NCI-H187 treated with DMSO at 0.1 percent for 48 hours (cell line): Measurements from ENCODE around the gene DNAH8.
A peak's percentile ranks its signal among the peaks of the same experiment; 100 is the strongest.

Experiments
- DNase-seq: peaks from one replicate; lab custom pipeline; 2025; lab: John Stamatoyannopoulos, UW

DNAH8 gene

DNA sequence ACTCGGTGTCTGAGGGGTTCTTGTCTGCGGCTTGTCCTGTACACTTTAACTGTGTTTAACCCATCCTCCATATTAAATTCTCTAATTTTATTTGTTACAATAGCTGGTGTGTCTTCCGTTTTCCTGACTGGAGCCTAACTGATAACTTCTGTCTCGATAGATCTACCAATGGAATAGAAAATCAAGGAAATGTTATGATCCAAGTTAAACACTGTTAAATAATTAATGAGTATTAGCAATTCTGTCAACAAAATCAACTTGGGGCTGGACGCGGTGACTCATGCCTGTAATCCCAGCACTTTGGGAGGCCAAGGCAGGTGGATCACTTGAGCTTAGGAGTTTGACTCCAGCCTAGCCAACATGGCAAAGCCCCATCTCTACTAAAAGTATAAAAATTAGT, 81.7 kb downstream of the DNAH8 start:
- no peak for DNase-seq

DNA sequence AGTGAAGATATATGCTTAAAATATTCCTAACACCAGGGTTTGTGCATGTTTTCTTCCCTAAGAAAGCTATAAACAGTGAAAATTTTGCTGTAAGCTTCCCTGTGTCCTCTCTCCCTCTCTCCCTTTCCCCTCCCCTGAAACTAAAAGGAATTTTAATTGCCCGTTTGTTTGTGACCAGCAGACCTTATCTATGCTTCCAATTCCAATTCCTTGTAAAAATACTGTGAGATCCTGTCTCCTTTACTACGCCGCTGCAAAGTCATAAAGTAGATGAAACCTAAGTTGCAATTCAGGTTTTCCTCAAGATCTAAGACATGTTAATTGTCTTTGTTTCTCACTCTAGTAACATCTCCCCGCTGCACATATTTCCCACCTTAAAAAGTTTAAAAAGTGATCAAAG, 82.3 kb downstream of the DNAH8 start:
- no peak for DNase-seq

DNA sequence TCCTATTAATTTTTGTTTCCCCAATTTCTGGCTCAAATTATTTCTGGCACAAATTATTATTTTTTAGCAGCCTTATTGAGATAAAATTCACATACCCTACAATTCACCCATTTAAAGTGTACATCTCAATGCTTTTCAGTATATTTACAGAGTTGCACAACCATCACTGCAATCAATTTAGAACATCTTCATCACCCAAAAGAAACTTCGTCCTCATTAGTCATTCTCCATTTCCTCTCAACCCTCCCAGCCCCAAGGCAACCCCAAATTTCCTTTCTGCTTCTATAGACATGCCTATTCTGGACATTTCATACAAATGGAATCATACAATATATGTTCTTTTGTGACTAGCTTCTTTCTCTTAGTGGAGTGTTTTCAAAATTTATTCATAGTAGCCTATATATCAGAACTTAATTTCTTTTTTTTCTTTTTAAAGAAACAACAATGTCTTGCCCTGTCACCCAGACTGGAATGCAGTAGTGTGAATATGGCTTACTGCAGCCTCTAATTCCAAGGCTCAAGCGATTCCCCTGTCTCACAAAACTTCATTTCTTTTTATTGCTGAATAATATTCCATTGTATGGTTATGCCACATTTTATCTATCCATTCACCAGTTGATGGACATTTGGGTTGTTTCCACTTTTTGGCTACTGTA, 84.5 kb downstream of the DNAH8 start:
- DNase-seq = no peak

GRCh38 chr6:38801305-38801704, 86.2 kb downstream of the DNAH8 start:
- DNase-seq = no peak

GRCh38 chr6:38802497-38802896, 87.4 kb downstream of the DNAH8 start:
- no peak for DNase-seq

GRCh38 chr6:38803129-38803528, 88.0 kb downstream of the DNAH8 start:
- DNase-seq = no peak

GRCh38 chr6:38804358-38804757, 89.2 kb downstream of the DNAH8 start:
- DNase-seq = no peak

DNA sequence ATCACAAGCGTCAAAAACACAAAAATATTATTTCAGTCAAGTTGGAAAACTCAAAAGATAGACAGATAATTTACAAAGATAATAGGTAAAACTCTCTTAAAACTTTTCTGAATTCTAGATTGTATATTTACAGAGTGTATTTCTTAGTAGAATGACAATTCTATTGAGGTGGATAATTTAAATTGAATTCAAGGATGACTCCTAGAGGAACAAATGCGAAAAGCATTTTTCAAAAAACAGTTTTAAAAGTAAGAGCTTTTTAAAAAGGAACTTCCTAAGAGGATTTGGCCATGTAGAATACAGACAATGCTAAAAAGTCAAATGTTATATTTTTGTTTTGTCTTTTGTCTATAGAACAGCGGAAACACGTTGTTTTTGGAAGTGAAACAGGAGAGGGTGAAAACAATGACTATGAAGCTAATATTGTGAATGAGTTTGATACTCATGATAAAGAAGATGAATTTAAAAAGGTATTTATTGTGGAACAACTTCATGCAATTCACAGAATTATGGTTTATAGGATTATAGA, 90.1 kb downstream of the DNAH8 start:
- DNase-seq = no peak

GRCh38 chr6:38805692-38806091, 90.6 kb downstream of the DNAH8 start:
- DNase-seq = no peak

DNA sequence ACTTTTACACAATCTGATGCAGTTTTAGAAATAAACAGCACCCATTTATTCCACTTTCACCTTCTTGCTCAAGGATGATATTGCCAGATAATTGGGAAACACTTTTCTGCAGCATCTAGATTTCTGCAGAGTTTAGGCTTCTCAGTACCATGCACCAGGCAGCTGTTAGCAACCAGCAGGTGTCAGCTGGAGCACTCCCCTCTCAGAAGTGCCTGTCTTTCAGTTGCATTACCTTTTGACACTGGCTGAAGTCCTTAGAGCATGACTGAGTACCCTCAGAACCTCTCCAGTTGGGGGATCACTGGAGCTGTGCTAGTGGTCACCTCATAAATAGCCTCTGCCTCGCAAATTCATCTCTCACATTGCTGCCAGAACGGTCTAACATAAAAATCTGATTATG, 91.2 kb downstream of the DNAH8 start:
- peak; percentile 63 for DNase-seq

DNA sequence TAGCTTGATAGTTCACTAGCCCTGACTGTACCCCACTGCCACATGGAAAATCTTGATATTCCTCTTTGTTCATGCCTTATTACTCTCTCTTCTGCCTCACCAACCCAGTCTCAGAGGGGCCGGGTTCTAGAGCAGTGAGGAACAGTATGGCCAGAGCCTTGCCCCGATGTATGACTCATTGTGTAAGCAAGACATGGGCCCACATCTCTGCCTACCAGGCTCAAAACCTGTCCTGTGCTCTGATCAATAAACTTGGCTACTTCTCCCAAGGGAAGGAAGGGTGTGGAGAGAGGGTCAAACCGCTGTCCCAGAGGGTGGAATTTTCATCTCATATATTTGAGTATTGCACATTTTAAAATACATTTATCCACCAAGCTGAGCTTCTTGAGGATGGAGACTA, 91.7 kb downstream of the DNAH8 start:
- DNase-seq = no peak

DNA sequence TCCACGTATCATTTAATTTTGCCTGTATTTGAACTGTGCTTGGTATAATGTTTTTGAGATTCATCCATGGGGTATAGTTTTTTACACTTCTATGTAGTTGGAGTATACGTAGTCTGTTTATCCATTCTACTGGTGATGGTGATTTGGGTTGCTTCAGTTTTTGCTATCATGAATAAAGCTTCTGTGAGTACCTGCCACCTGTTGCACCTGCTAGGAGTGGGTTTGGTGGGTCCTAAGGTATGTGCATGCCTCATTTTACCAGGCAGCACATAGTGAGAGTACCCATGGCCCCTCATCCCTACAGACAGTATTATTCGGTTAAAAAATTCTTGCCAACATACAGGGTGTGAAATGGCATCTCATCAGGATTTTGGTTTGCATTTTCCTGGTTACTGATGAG, 92.9 kb downstream of the DNAH8 start:
- no peak for DNase-seq

GRCh38 chr6:38813041-38813823, 98.1 kb downstream of the DNAH8 start:
- no peak for DNase-seq

DNA sequence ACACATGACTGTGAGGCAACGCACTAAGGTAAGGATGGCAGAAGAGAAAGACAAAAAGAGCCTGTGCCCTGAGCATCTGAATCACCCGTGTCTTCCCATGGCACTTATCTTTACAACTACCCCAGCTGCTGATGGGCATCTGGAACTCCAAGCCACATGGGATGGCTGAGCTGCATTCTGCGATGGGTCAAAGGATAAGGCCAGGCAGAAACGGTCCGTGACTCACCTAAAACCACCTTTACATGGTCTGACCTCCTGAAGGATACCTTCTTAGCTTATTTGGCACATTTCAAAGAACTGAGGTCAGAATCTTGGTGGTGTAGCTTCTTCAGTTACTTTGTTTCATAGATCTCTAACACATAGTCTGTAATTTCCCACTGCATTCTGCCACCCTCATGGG, 99.7 kb downstream of the DNAH8 start:
- no peak for DNase-seq

GRCh38 chr6:38815250-38815649, 100.1 kb downstream of the DNAH8 start:
- no peak for DNase-seq

DNA sequence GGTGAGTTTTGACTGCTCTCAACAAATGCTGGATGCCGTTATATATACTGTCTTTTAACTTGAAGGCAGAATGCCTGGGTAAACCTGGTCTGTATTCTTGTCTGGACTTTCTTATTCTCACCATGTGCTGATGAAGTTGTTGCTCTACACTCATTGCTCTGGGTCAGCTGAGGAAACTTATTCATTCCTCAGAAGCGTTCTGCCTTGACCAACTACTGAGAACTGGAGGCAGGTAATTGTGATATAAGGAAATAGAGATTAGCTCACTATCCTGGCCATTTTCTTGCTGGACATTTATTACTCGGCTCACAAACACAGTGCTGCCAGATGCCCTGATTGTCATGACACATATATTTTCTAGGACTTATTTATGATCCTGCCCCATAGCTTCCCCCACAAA, 103.6 kb downstream of the DNAH8 start:
- no peak for DNase-seq

- no peak for DNase-seq
These were observed 107.9 kb downstream of the DNAH8 start for GRCh38 chr6:38822963-38823362.

DNA sequence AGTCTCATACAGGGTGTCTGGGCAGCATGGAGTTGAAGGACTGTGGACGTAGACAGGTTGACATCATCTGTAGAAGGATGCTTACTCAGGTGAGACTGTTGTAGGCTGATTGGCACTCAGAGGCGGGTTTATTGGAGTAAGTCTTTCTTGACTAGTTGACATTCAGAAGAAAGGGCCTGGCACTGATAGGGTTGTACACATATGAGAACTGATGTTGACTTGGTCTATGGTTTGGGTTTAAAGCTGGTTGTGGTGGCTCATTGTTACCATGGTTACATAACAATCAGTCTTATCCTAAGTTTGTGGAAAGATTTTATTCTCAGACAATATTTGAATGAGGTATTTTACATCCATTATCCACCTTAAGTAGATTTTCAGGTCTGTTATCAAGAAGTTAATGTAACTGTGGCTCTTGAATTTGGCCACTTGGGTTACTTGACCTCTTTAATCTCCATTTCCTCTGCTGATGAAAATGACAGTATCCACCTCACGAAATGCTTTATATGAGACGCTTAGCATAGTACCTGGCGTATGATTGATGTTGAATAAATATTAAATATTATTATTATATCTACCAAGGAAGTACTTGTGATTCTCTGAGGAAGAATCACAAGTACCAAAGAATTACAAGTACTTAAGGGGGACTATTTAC, 109.3 kb downstream of the DNAH8 start:
- DNase-seq = no peak

DNA sequence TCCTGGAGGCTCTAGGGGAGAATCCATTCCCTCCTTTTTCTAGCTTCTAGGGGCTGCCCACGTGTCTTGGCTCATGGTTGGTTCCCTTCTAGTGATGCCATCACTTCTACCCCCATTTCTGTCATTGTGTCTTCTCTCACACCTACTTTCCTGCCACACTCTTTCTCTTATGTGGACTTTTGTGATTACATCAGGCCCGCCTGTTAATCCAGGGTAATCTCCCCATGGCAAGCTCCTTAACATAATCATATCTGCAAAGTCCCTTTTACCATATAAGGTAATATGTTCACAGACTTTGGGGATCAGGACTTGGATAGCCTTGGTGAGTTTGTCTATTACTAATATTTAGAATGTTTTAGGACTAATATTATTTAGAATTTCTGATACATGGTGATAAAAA, 111.9 kb downstream of the DNAH8 start:
- DNase-seq = no peak

DNA sequence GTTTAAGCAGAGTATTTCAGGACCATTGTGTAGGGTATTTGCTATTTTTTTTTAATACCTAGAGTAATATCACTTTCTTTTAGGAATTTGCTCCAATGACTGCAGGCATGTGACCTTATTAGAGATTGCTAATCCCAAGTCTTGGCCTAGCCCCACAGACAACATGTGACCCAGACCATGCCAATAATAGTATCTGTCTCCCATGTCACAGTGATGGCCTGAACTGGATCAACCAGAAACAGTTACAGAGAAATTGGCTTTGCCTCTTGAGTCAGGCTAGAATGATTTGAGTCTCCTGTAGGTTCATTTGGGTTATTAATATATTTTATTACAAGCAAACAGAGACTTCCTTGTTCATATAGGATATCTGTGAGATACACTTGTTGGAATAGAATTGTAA, 116.8 kb downstream of the DNAH8 start:
- no peak for DNase-seq

GRCh38 chr6:38833320-38833719, 118.2 kb downstream of the DNAH8 start:
- no peak for DNase-seq

- DNase-seq = no peak
These were observed 121.5 kb downstream of the DNAH8 start for GRCh38 chr6:38836585-38836984.

DNA sequence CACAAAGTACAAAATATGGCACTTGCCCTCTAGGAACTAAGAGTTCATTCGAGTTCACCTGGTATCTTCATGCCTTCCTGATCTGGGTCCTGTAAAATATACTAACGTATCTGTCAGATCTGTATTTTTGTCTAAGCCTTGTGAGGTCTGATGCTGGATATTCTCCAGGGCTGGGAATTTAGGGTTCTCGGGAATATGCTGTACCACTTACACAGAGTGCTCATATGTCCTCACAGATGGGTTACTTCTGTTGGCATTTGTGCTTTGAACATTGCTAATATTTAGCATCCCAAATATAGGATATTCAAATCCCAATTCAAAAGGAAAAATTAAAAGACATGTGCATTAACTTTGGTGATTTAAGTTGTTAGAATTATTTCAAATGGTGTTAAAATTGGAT, 122.0 kb downstream of the DNAH8 start:
- DNase-seq = no peak
